Effector memory CD8-positive, alpha-beta T cell (primary cell): Measurements from ENCODE around the gene FRMPD4.

ENCODE experiments used
- ATAC-seq: fragments of 150-1000 bp; cut with Tn5 transposase; replicated peaks from 2 replicates; pipeline ENCODE4 v1.10.0; 2021; ENCODE audit warnings: mild to moderate bottlenecking, moderate library complexity
- DNase-seq, 3 experiments: peaks; one replicate each; pipeline ENCODE4 v3.0.0; 2021
- H3K27ac Mint-ChIP-seq, 2 donors: one replicate each; pipeline ENCODE4 v1.8.0; 2022; ENCODE audit warnings: mild to moderate bottlenecking in 2 of 2, mixed read lengths in 2 of 2, moderate library complexity in 2 of 2
- H3K27me3 Mint-ChIP-seq, 2 donors: one replicate each; pipeline ENCODE4 v1.8.0; 2022; ENCODE audit warnings: mixed read lengths in 2 of 2
- H3K36me3 Mint-ChIP-seq: one replicate; pipeline ENCODE4 v1.8.0; 2022; ENCODE audit warnings: mild to moderate bottlenecking, moderate library complexity, mixed read lengths; ENCODE audit not compliant: insufficient read depth
- H3K4me1 Mint-ChIP-seq, 2 donors: one replicate each; pipeline ENCODE4 v1.8.0; 2022; ENCODE audit warnings: low read depth in 2 of 2, mixed read lengths in 2 of 2
- H3K4me3 Mint-ChIP-seq, 2 donors: one replicate each; pipeline ENCODE4 v1.8.0; 2022; ENCODE audit warnings: mild to moderate bottlenecking in 2 of 2, mixed read lengths in 2 of 2, moderate library complexity in 2 of 2
- H3K9me3 Mint-ChIP-seq, 2 donors: one replicate each; pipeline ENCODE4 v1.8.0; 2022; ENCODE audit warnings: mixed read lengths in 2 of 2

Gene FRMPD4

GRCh38 chrX:12582649-12583048 is 444.4 kb downstream of the FRMPD4 start:
- no peak overlapping the region for H3K27ac Mint-ChIP-seq
- no peaks in the 10 kb centered on the region for H3K36me3 Mint-ChIP-seq
- no peaks in the 10 kb centered on the region for H3K27me3 Mint-ChIP-seq
- H3K4me3 Mint-ChIP-seq = no peak overlapping the region
- DNase-seq (no peak), ATAC-seq (no peak)
- no peaks in the 10 kb centered on the region for H3K9me3 Mint-ChIP-seq
- H3K4me1 Mint-ChIP-seq = no peaks in the 10 kb centered on the region

- Mint-ChIP-seq H3K27me3 (no peaks in the 10 kb centered on the region), H3K36me3 (no peaks in the 10 kb centered on the region), H3K27ac (no peak overlapping the region), H3K9me3 (no peaks in the 10 kb centered on the region), H3K4me1 (no peaks in the 10 kb centered on the region), H3K4me3 (no peak overlapping the region)
- DNase-seq = no peak
- no peak for ATAC-seq
Measured at GRCh38 chrX:12583543-12583942, 445.3 kb downstream of the FRMPD4 start.

- Mint-ChIP-seq H3K27me3 (no peaks in the 10 kb centered on the region), H3K4me3 (no peak overlapping the region), H3K36me3 (no peaks in the 10 kb centered on the region), H3K9me3 (no peaks in the 10 kb centered on the region), H3K4me1 (no peaks in the 10 kb centered on the region), H3K27ac (no peak overlapping the region)
- DNase-seq (no peak), ATAC-seq (no peak)
Measured at GRCh38 chrX:12595720-12596119, 457.4 kb downstream of the FRMPD4 start.

- ATAC-seq (no peak), DNase-seq (no peak)
- Mint-ChIP-seq H3K4me3 (no peak overlapping the region), H3K27me3 (no peaks in the 10 kb centered on the region), H3K4me1 (no peaks in the 10 kb centered on the region), H3K27ac (no peak overlapping the region), H3K36me3 (no peaks in the 10 kb centered on the region), H3K9me3 (no peaks in the 10 kb centered on the region)
Measured at GRCh38 chrX:12610079-12610478, 471.8 kb downstream of the FRMPD4 start.

- no peak overlapping the region for H3K27ac Mint-ChIP-seq
- H3K9me3 Mint-ChIP-seq = no peaks in the 10 kb centered on the region
- H3K36me3 Mint-ChIP-seq = no peaks in the 10 kb centered on the region
- no peaks in the 10 kb centered on the region for H3K27me3 Mint-ChIP-seq
- DNase-seq (no peak), ATAC-seq (no peak)
- H3K4me1 Mint-ChIP-seq = no peaks in the 10 kb centered on the region
- H3K4me3 Mint-ChIP-seq = no peak overlapping the region
Measured at GRCh38 chrX:12611471-12611870, 473.2 kb downstream of the FRMPD4 start.

GRCh38 chrX:12614266-12614665 is 476.0 kb downstream of the FRMPD4 start:
- no peak for DNase-seq
- Mint-ChIP-seq H3K4me3 (no peak overlapping the region), H3K4me1 (no peaks in the 10 kb centered on the region), H3K27ac (no peak overlapping the region), H3K27me3 (no peaks in the 10 kb centered on the region), H3K36me3 (no peaks in the 10 kb centered on the region), H3K9me3 (no peaks in the 10 kb centered on the region)
- ATAC-seq = no peak

GRCh38 chrX:12615061-12615460 is 476.8 kb downstream of the FRMPD4 start:
- no peaks in the 10 kb centered on the region for H3K9me3 Mint-ChIP-seq
- ATAC-seq = no peak
- no peaks in the 10 kb centered on the region for H3K27me3 Mint-ChIP-seq
- no peaks in the 10 kb centered on the region for H3K36me3 Mint-ChIP-seq
- no peak overlapping the region for H3K27ac Mint-ChIP-seq
- H3K4me3 Mint-ChIP-seq = no peak overlapping the region
- DNase-seq = no peak
- no peaks in the 10 kb centered on the region for H3K4me1 Mint-ChIP-seq

- ATAC-seq (no peak), DNase-seq (no peak)
- Mint-ChIP-seq H3K36me3 (no peaks in the 10 kb centered on the region), H3K27ac (no peak overlapping the region), H3K27me3 (no peaks in the 10 kb centered on the region), H3K9me3 (no peaks in the 10 kb centered on the region), H3K4me1 (no peaks in the 10 kb centered on the region), H3K4me3 (no peak overlapping the region)
Measured at GRCh38 chrX:12617241-12617640, 479.0 kb downstream of the FRMPD4 start.

- Mint-ChIP-seq H3K27ac (no peak overlapping the region), H3K4me1 (no peaks in the 10 kb centered on the region), H3K27me3 (peaks cover 7 to 8% of the 10 kb centered on the region in 2 donors), H3K36me3 (no peaks in the 10 kb centered on the region), H3K4me3 (no peak overlapping the region), H3K9me3 (no peaks in the 10 kb centered on the region)
- DNase-seq (no peak), ATAC-seq (no peak)
Measured at GRCh38 chrX:12647230-12647629, 509.0 kb downstream of the FRMPD4 start.

GRCh38 chrX:12648995-12649394 is 510.7 kb downstream of the FRMPD4 start:
- H3K27me3 Mint-ChIP-seq = peaks cover 7 to 8% of the 10 kb centered on the region in 2 donors
- no peaks in the 10 kb centered on the region for H3K9me3 Mint-ChIP-seq
- no peaks in the 10 kb centered on the region for H3K36me3 Mint-ChIP-seq
- no peak overlapping the region for H3K4me3 Mint-ChIP-seq
- no peak for ATAC-seq
- DNase-seq = no peak
- H3K27ac Mint-ChIP-seq = no peak overlapping the region
- H3K4me1 Mint-ChIP-seq = no peaks in the 10 kb centered on the region

- DNase-seq (no peak), ATAC-seq (no peak)
- Mint-ChIP-seq H3K27ac (no peak overlapping the region), H3K9me3 (peaks cover 0 to 7% of the 10 kb centered on the region in 2 donors), H3K4me3 (no peak overlapping the region), H3K4me1 (no peaks in the 10 kb centered on the region), H3K36me3 (no peaks in the 10 kb centered on the region), H3K27me3 (no peaks in the 10 kb centered on the region)
Measured at GRCh38 chrX:12657433-12657832, 519.2 kb downstream of the FRMPD4 start.

GRCh38 chrX:12657881-12658280 is 519.6 kb downstream of the FRMPD4 start:
- H3K4me3 Mint-ChIP-seq = no peak overlapping the region
- ATAC-seq = no peak
- no peak for DNase-seq
- H3K27ac Mint-ChIP-seq = no peak overlapping the region
- H3K9me3 Mint-ChIP-seq = peaks cover 0 to 7% of the 10 kb centered on the region in 2 donors
- no peaks in the 10 kb centered on the region for H3K36me3 Mint-ChIP-seq
- H3K4me1 Mint-ChIP-seq = no peaks in the 10 kb centered on the region
- no peaks in the 10 kb centered on the region for H3K27me3 Mint-ChIP-seq

- no peaks in the 10 kb centered on the region for H3K36me3 Mint-ChIP-seq
Measured at GRCh38 chrX:12661464-12661863, 523.2 kb downstream of the FRMPD4 start.

GRCh38 chrX:12672367-12673106 is 534.3 kb downstream of the FRMPD4 start:
- H3K9me3 Mint-ChIP-seq = no peaks in the 10 kb centered on the region
- peaks cover 5 to 8% of the 10 kb centered on the region in 2 donors for H3K27me3 Mint-ChIP-seq
- H3K4me1 Mint-ChIP-seq = no peaks in the 10 kb centered on the region
- no peak overlapping the region for H3K27ac Mint-ChIP-seq
- no peak overlapping the region for H3K4me3 Mint-ChIP-seq
- DNase-seq (no peak), ATAC-seq (no peak)
- H3K36me3 Mint-ChIP-seq = no peaks in the 10 kb centered on the region

More at GRCh38 chrX:12661464-12661863, 523.2 kb downstream of the FRMPD4 start:
- peaks cover 0 to 7% of the 10 kb centered on the region in 2 donors for H3K9me3 Mint-ChIP-seq
- no peak overlapping the region for H3K4me3 Mint-ChIP-seq
- no peak for DNase-seq
- H3K27ac Mint-ChIP-seq = no peak overlapping the region
- ATAC-seq = no peak
- no peaks in the 10 kb centered on the region for H3K4me1 Mint-ChIP-seq
- no peaks in the 10 kb centered on the region for H3K27me3 Mint-ChIP-seq
